OCI-LY3 (cell line): Measurements from ENCODE around the gene FFAR1.
"Not testable (repeated sequence)": the region's sequence is repeated elsewhere in the genome, so short reads cannot be mapped to it uniquely, and the experiment has no call there.

Source experiments
- EZH2phosphoT487 ChIP-seq: fragments of 200-600 bp; shearing (Covaris generic); IDR thresholded peaks from 2 replicates; pipeline ENCODE4 v1.6.1; 2018; ENCODE audit warnings: antibody characterized with exemption, mixed run types, low read depth
- TF ChIP-seq, protein P1 (sequence below): fragments of 200-600, 300-600 bp; sonication (generic); IDR thresholded peaks from 2 replicates; pipeline ENCODE4 v1.5.1; 2014; ENCODE audit warnings: antibody characterized with exemption, low read length, low read depth

DNA sequence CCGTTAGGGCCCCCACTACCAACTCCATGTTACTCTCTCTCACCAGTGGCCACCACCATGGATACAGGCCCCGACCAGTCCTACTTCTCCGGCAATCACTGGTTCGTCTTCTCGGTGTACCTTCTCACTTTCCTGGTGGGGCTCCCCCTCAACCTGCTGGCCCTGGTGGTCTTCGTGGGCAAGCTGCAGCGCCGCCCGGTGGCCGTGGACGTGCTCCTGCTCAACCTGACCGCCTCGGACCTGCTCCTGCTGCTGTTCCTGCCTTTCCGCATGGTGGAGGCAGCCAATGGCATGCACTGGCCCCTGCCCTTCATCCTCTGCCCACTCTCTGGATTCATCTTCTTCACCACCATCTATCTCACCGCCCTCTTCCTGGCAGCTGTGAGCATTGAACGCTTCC lies 11.1 kb downstream of the FFAR1 start:
- TF ChIP-seq, protein P1, sequence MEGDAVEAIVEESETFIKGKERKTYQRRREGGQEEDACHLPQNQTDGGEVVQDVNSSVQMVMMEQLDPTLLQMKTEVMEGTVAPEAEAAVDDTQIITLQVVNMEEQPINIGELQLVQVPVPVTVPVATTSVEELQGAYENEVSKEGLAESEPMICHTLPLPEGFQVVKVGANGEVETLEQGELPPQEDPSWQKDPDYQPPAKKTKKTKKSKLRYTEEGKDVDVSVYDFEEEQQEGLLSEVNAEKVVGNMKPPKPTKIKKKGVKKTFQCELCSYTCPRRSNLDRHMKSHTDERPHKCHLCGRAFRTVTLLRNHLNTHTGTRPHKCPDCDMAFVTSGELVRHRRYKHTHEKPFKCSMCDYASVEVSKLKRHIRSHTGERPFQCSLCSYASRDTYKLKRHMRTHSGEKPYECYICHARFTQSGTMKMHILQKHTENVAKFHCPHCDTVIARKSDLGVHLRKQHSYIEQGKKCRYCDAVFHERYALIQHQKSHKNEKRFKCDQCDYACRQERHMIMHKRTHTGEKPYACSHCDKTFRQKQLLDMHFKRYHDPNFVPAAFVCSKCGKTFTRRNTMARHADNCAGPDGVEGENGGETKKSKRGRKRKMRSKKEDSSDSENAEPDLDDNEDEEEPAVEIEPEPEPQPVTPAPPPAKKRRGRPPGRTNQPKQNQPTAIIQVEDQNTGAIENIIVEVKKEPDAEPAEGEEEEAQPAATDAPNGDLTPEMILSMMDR: not testable (repeated sequence)
- not testable (repeated sequence) for TF ChIP-seq EZH2phosphoT487
